RWPE1 (cell line): ENCODE measurements around the gene RNF157.
A peak's percentile ranks its signal among the peaks of the same experiment; 100 is the strongest.

Experiments used
- CTCF ChIA-PET: fragments of 350-600 bp; sonication (Branson Sonifier 250); formaldehyde crosslinking; extraction: SDS; loops from one replicate; lab custom pipeline; 2021; lab: Yijun Ruan, JAX
- POLR2A ChIA-PET: fragments of 400-600 bp; formaldehyde crosslinking; extraction: SDS; loops from one replicate; lab custom pipeline; 2020; ENCODE audit warnings: antibody characterized with exemption; ENCODE audit not compliant: low non-redundant PET; lab: Yijun Ruan, JAX
- DNase-seq: peaks from one replicate; pipeline ENCODE4 v3.0.0; 2012; ENCODE audit warnings: low spot score
- H3K27ac ChIP-seq: fragments of 450-650 bp; 2 replicates; pipeline ENCODE4 v1.5.1; 2017
- CTCF ChIP-seq: fragments of 450-650 bp; conservative IDR thresholded peaks from 2 replicates; pipeline ENCODE4 v1.5.1; 2017; ENCODE audit warnings: low read depth, mild to moderate bottlenecking

The RNF157 gene

GRCh38 chr17:76146053-76146851 is 94.0 kb downstream of the RNF157 start:
- DNase-seq: no peak
- no peak overlapping the region for H3K27ac ChIP-seq
- CTCF ChIA-PET: interaction anchor here (0.6 to 0.9 kb wide), 3 partner anchors 10 to 380 kb away, joined by 3 read pairs; no protein-coding TSS in a partner anchor
- TF ChIP-seq CTCF: no peak
- POLR2A ChIA-PET: no interaction called here

DNA sequence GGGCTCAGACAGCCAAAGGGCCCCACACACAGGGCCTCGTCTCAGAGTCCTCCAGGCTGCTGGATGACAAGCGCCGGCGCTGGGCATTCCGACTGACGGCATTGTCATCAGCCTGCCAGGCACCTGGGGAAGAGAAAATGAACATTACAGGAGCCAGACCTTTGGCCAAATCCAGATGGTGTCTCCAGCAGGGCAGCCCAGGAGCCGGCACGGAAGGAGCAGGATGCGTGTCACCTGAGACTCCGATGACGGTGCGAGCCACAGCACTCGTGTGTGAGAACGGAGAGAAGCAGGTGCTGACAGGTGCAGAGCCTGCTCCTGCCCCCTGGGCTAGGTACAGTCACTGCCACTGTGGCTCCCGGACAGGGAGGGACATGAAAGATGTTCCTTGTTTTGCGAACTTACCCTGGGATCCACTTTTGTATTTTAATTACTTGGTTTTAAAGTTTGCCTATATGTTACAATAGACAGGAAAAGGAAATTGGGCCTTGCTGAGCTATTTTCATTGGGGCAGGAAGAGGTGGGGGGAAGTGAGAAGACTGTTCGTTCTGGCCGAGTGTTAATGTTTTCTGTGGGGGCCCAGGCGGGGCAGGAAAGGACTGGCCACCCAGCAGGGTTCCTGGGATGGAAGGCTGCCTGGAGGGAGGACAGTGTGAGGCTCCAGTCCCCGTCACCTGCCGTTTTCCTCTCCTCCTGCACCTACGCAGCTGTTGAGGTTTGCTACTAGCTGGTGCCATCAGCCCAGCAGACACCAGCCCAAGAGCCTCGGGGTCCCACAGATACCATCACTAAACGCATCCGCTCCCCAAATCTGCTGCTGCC is 94.9 kb downstream of the RNF157 start:
- CTCF ChIA-PET: interaction anchor here (0.9 to 1.2 kb wide), 2 partner anchors 10 to 134 kb away, joined by 3 read pairs; no protein-coding TSS in a partner anchor
- no peak for DNase-seq

GRCh38 chr17:76142585-76143041 is 97.7 kb downstream of the RNF157 start:
- ChIA-PET POLR2A (no interaction called here), CTCF (interaction anchor here (2.2 kb wide), 1 partner anchor 137 kb away, joined by 12 read pairs; no protein-coding TSS in a partner anchor)
- H3K27ac ChIP-seq: no peak overlapping the region
- DNase-seq: no peak
- TF ChIP-seq CTCF: no peak

More for the DNA sequence above, 94.9 kb downstream of the RNF157 start:
- H3K27ac ChIP-seq: no peak overlapping the region
- no peak for TF ChIP-seq CTCF
- POLR2A ChIA-PET: no interaction called here

GRCh38 chr17:76142039-76142584 is 98.2 kb downstream of the RNF157 start:
- no peak for TF ChIP-seq CTCF
- POLR2A ChIA-PET: no interaction called here
- no peak overlapping the region for H3K27ac ChIP-seq
- CTCF ChIA-PET: interaction anchor here (2.2 kb wide), 1 partner anchor 137 kb away, joined by 12 read pairs; no protein-coding TSS in a partner anchor
- DNase-seq: no peak

- ChIA-PET POLR2A (no interaction called here), CTCF (interaction anchor here (0.5 to 2.2 kb wide), 4 partner anchors 20 to 357 kb away, joined by 3 to 12 read pairs (median 8); no protein-coding TSS in a partner anchor)
- TF ChIP-seq CTCF: no peak
- no peak within 1 kb of the TSS for H3K27ac ChIP-seq
- DNase-seq: peak; percentile 98
Measured at GRCh38 chr17:76141212-76142038, 98.9 kb downstream of the RNF157 start, which contains the start of gene FOXJ1. Gene FOXJ1, minus strand, starts transcription at chr17:76141245. Its CDS starts 850 bp downstream, at chr17:76140395.
